ENCODE results near the gene HNRNPM. TPM values are rescaled to one million over a fixed set of nuclear protein-coding genes. Genes with fewer than 3 reads are reported as not detected.
A peak's percentile ranks its signal among the peaks of the same experiment; 100 is the strongest.
"Not testable (repeated sequence)": the region's sequence is repeated elsewhere in the genome, so short reads cannot be mapped to it uniquely, and the experiment has no call there.

Gene HNRNPM
- 100 to 1,000 TPM; 118 to 119 TPM for total RNA-seq
- long read RNA-seq, donor 1, partial matches to known transcripts: 24 of 69 reads
- long read RNA-seq, donor 1, other reads (novel, unspliced or antisense): 44 of 69 reads
- long read RNA-seq, donor 2, partial matches to known transcripts: 54 of 245 reads
- long read RNA-seq, donor 2, other reads (novel, unspliced or antisense): 188 of 245 reads

- intact Hi-C loops (cut with DNase I): no loop called here
- DNase-seq (ENCODE audit: low spot score): peak; percentile 100
These were observed at the start of gene HNRNPM for GRCh38 chr19:8444677-8445487. Gene HNRNPM (plus strand): TSS chr19:8444975. CDS start chr19:8444999, 24 bp downstream.

GRCh38 chr19:8395621-8396082 lies 49.1 kb upstream of the HNRNPM start:
- intact Hi-C loops (cut with DNase I): loop anchor here (2.0 to 5.0 kb wide), 2 partner anchors 41 to 43 kb away; no protein-coding TSS in a partner anchor
- peak; percentile 58 for DNase-seq (ENCODE audit: low spot score)

GRCh38 chr19:8396185-8396562 lies 48.6 kb upstream of the HNRNPM start:
- DNase-seq (ENCODE audit: low spot score): peak; percentile 32
- intact Hi-C loops (cut with DNase I): loop anchor here (2.0 to 5.0 kb wide), 2 partner anchors 41 to 44 kb away; no protein-coding TSS in a partner anchor

- intact Hi-C loops (cut with DNase I): loop anchor here (2.0 to 5.0 kb wide), 2 partner anchors 42 to 44 kb away; no protein-coding TSS in a partner anchor
- DNase-seq (ENCODE audit: low spot score): peak; percentile 88
These were observed 48.1 kb upstream of the HNRNPM start for GRCh38 chr19:8396563-8397203.

GRCh38 chr19:8397271-8397670 lies 47.5 kb upstream of the HNRNPM start:
- intact Hi-C loops (cut with DNase I): loop anchor here (2.0 to 5.0 kb wide), 2 partner anchors 42 to 45 kb away; no protein-coding TSS in a partner anchor
- peak; percentile 54 for DNase-seq (ENCODE audit: low spot score)

GRCh38 chr19:8397746-8398310 lies 46.9 kb upstream of the HNRNPM start:
- DNase-seq (ENCODE audit: low spot score): peak; percentile 74
- intact Hi-C loops (cut with DNase I): loop anchor here (2.0 to 5.0 kb wide), 2 partner anchors 43 to 46 kb away; no protein-coding TSS in a partner anchor

- no peak for DNase-seq (ENCODE audit: low spot score)
- intact Hi-C loops (cut with DNase I): loop anchor here in 1 of 2 donors (5.0 kb wide), 1 partner anchor 46 kb away; no protein-coding TSS in a partner anchor
These were observed 46.4 kb upstream of the HNRNPM start for GRCh38 chr19:8398311-8398771.

GRCh38 chr19:8399681-8400188 lies 45.0 kb upstream of the HNRNPM start:
- intact Hi-C loops (cut with DNase I): loop anchor here in 1 of 2 donors (5.0 to 10.0 kb wide), 2 partner anchors 47 to 95 kb away; no protein-coding TSS in a partner anchor
- peak; percentile 83 for DNase-seq (ENCODE audit: low spot score)

GRCh38 chr19:8401981-8402411 lies 42.8 kb upstream of the HNRNPM start:
- DNase-seq (ENCODE audit: low spot score): peak; percentile 65
- intact Hi-C loops (cut with DNase I): loop anchor here in 1 of 2 donors (10.0 kb wide), 1 partner anchor 93 kb away; no protein-coding TSS in a partner anchor

- DNase-seq (ENCODE audit: low spot score): peak; percentile 79
- intact Hi-C loops (cut with DNase I): loop anchor here in 1 of 2 donors (10.0 kb wide), 1 partner anchor 92 kb away; no protein-coding TSS in a partner anchor
These were observed 41.5 kb upstream of the HNRNPM start for GRCh38 chr19:8403098-8403819.

- intact Hi-C loops (cut with DNase I): loop anchor here in 1 of 2 donors (10.0 kb wide), 1 partner anchor 91 kb away; no protein-coding TSS in a partner anchor
- no peak for DNase-seq (ENCODE audit: low spot score)
These were observed 41.0 kb upstream of the HNRNPM start for GRCh38 chr19:8403820-8404109.

- intact Hi-C loops (cut with DNase I): loop anchor here in 1 of 2 donors (10.0 kb wide), 1 partner anchor 90 kb away; no protein-coding TSS in a partner anchor
- DNase-seq (ENCODE audit: low spot score): no peak
These were observed 40.2 kb upstream of the HNRNPM start for GRCh38 chr19:8404391-8405151.

GRCh38 chr19:8410718-8411117 lies 34.1 kb upstream of the HNRNPM start:
- intact Hi-C loops (cut with DNase I): loop anchor here in 1 of 2 donors (5.0 kb wide), 1 partner anchor 102 kb away; the partner anchor contains the start of gene ZNF414
- DNase-seq (ENCODE audit: low spot score): not testable (repeated sequence)

GRCh38 chr19:8412783-8413628 lies 31.8 kb upstream of the HNRNPM start, which contains the start of gene MARCHF2:
Gene MARCHF2 (plus strand): TSS chr19:8413305. CDS start chr19:8421841, 8,536 bp downstream.
- intact Hi-C loops (cut with DNase I): loop anchor here in 1 of 2 donors (5.0 kb wide), 1 partner anchor 99 kb away; the partner anchor contains the start of gene ZNF414
- DNase-seq (ENCODE audit: low spot score): peak; percentile 99

GRCh38 chr19:8413629-8413995 lies 31.2 kb upstream of the HNRNPM start:
- intact Hi-C loops (cut with DNase I): loop anchor here in 1 of 2 donors (5.0 kb wide), 1 partner anchor 99 kb away; the partner anchor contains the start of gene ZNF414
- no peak for DNase-seq (ENCODE audit: low spot score)

- intact Hi-C loops (cut with DNase I): no loop called here
- no peak for DNase-seq (ENCODE audit: low spot score)
These were observed 28.0 kb upstream of the HNRNPM start for GRCh38 chr19:8416796-8417195.

All from posterior vena cava (tissue), 2 donors.